Measurements from ENCODE around the gene RSPO1.

DNA sequence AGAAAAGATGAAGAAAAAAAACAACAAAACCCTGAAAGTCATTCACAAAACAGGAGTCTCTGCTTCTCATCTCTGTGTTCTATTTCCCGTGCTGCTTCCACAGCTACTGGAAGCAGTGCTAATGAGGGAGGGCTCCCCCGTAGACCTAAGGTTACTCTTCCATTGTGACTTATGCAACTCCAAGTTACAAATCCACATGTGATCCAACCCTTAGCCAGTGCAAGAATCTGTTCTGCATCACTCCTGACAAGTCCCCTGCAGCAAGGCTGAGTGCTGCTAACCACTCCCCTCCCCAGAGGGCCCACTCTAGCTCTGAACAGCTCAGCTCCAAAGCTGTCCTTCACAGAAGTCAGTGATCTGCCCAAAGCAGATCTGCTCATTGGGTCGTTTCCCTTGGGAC, 67.7 kb downstream of the RSPO1 start:
- TF ChIP-seq RCOR1 (IDR thresholded peaks at IDR 0.05; ENCODE audit: low read depth, low read length) = no peak
- no peak for TF ChIP-seq SREBF2 (IDR thresholded peaks at IDR 0.05)
- TF ChIP-seq, protein P1, sequence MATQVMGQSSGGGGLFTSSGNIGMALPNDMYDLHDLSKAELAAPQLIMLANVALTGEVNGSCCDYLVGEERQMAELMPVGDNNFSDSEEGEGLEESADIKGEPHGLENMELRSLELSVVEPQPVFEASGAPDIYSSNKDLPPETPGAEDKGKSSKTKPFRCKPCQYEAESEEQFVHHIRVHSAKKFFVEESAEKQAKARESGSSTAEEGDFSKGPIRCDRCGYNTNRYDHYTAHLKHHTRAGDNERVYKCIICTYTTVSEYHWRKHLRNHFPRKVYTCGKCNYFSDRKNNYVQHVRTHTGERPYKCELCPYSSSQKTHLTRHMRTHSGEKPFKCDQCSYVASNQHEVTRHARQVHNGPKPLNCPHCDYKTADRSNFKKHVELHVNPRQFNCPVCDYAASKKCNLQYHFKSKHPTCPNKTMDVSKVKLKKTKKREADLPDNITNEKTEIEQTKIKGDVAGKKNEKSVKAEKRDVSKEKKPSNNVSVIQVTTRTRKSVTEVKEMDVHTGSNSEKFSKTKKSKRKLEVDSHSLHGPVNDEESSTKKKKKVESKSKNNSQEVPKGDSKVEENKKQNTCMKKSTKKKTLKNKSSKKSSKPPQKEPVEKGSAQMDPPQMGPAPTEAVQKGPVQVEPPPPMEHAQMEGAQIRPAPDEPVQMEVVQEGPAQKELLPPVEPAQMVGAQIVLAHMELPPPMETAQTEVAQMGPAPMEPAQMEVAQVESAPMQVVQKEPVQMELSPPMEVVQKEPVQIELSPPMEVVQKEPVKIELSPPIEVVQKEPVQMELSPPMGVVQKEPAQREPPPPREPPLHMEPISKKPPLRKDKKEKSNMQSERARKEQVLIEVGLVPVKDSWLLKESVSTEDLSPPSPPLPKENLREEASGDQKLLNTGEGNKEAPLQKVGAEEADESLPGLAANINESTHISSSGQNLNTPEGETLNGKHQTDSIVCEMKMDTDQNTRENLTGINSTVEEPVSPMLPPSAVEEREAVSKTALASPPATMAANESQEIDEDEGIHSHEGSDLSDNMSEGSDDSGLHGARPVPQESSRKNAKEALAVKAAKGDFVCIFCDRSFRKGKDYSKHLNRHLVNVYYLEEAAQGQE (IDR thresholded peaks at IDR 0.05) = no peak
- TF ChIP-seq, protein P2, sequence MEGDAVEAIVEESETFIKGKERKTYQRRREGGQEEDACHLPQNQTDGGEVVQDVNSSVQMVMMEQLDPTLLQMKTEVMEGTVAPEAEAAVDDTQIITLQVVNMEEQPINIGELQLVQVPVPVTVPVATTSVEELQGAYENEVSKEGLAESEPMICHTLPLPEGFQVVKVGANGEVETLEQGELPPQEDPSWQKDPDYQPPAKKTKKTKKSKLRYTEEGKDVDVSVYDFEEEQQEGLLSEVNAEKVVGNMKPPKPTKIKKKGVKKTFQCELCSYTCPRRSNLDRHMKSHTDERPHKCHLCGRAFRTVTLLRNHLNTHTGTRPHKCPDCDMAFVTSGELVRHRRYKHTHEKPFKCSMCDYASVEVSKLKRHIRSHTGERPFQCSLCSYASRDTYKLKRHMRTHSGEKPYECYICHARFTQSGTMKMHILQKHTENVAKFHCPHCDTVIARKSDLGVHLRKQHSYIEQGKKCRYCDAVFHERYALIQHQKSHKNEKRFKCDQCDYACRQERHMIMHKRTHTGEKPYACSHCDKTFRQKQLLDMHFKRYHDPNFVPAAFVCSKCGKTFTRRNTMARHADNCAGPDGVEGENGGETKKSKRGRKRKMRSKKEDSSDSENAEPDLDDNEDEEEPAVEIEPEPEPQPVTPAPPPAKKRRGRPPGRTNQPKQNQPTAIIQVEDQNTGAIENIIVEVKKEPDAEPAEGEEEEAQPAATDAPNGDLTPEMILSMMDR (IDR thresholded peaks at IDR 0.05) = no peak
- no peak for TF ChIP-seq KDM5A (IDR thresholded peaks at IDR 0.05)
- TF ChIP-seq, protein P3, sequence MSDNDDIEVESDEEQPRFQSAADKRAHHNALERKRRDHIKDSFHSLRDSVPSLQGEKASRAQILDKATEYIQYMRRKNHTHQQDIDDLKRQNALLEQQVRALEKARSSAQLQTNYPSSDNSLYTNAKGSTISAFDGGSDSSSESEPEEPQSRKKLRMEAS (IDR thresholded peaks at IDR 0.05) = no peak
- no peak for TF ChIP-seq POLR2A (IDR thresholded peaks at IDR 0.05; ENCODE audit: low read length)
- TF ChIP-seq POLR2AphosphoS2 (conservative IDR thresholded peaks at IDR 0.05; ENCODE audit: low read length) = no peak
- no peak for TF ChIP-seq RFX5 (IDR thresholded peaks at IDR 0.05)
- no peak for TF ChIP-seq KDM1A (IDR thresholded peaks at IDR 0.05; ENCODE audit: low read depth)
- no peak for TF ChIP-seq RAD21 (conservative IDR thresholded peaks at IDR 0.05 in 1 of 2, IDR thresholded peaks at IDR 0.05 in 1 of 2)
- no peak for TF ChIP-seq ZFP36 (IDR thresholded peaks at IDR 0.05; ENCODE audit: borderline replicate concordance, partially characterized antibody)
